Ishikawa (cell line): ENCODE data around the gene SCAPER.
A peak's percentile ranks its signal among the peaks of the same experiment; 100 is the strongest.

Experiments used
- CEBPB ChIP-seq: IDR thresholded peaks from 2 replicates; pipeline ENCODE4 v1.6.1; 2012
- CREB1 ChIP-seq: IDR thresholded peaks from 2 replicates; pipeline ENCODE4 v1.6.1; 2012; ENCODE audit warnings: low read depth
- EGR1 ChIP-seq: IDR thresholded peaks from 2 replicates; pipeline ENCODE4 v1.6.1; 2012
- EP300 ChIP-seq: IDR thresholded peaks from 2 replicates; pipeline ENCODE4 v1.6.1; 2012; ENCODE audit warnings: borderline replicate concordance
- FOXM1 ChIP-seq: IDR thresholded peaks from 2 replicates; pipeline ENCODE4 v1.6.1; 2012; ENCODE audit warnings: low read depth, borderline replicate concordance
- NFIC ChIP-seq: IDR thresholded peaks from 2 replicates; pipeline ENCODE4 v1.6.1; 2012
- RAD21 ChIP-seq: IDR thresholded peaks from 2 replicates; pipeline ENCODE4 v1.6.1; 2012; ENCODE audit warnings: low read depth
- TAF1 ChIP-seq: IDR thresholded peaks from 2 replicates; pipeline ENCODE4 v1.6.1; 2012; ENCODE audit warnings: low read depth, mild to moderate bottlenecking
- TCF12 ChIP-seq: IDR thresholded peaks from 2 replicates; pipeline ENCODE4 v1.6.1; 2012; ENCODE audit warnings: low read depth
- TEAD4 ChIP-seq: IDR thresholded peaks from 2 replicates; pipeline ENCODE4 v1.6.1; 2012
- YY1 ChIP-seq: IDR thresholded peaks from 2 replicates; pipeline ENCODE4 v1.6.1; 2012; ENCODE audit warnings: low read depth
- ZBTB7A ChIP-seq: IDR thresholded peaks from 2 replicates; pipeline ENCODE4 v1.6.1; 2012; ENCODE audit warnings: low read depth
- TF ChIP-seq, protein P1 (sequence below): IDR thresholded peaks from 2 replicates; pipeline ENCODE4 v1.6.1; 2012; ENCODE audit warnings: low read depth, mild to moderate bottlenecking
- TF ChIP-seq, protein P2 (sequence below): IDR thresholded peaks from 2 replicates; pipeline ENCODE4 v1.6.1; 2012
- TF ChIP-seq, protein P3 (sequence below): IDR thresholded peaks from 2 replicates; pipeline ENCODE4 v1.6.1; 2012

Gene SCAPER

DNA sequence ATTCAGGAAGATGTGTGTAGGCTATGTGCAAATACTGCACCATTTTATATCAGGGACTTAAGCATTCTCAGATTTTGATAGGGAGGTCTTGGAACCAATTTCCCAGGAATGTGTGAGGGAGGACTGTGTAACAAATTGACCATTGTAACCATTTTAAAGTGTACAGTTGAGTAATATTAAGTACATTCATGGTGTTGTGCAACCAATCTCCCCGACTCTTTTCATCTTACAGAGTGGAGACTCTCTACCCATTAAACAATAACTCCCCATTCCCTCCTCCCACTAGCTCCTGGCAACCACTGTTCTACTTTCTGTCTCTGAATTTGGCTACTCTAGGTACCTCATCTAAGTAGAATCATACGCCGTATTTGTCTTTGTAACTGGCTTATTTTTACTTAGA lies 31.5 kb upstream of the SCAPER start:
- TF ChIP-seq EGR1 (no peak), CEBPB (peak; percentile 47; the same call in 1 of the 2 replicates)

DNA sequence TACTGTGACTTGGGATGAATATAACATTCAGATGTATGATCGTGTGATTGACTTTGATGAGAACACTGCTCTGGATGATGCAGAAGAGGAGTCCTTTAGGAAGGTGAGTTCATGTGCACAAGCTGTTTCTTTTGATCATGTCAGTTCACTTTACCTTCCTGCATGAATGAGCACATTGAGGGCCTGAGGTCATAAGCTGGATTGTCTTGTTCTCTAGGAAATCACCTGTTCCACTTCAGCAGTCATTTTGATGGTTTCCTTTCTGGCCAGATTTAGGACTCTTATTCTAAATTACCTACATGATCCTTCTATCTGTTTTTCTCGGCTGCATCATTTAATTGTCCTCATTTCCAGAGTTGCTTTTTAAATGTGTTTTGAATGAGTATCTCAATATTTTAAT lies 30.5 kb upstream of the SCAPER start:
- TF ChIP-seq RAD21 (no peak), YY1 (no peak), CREB1 (no peak), NFIC (no peak), ZBTB7A (no peak), TAF1 (no peak), TEAD4 (no peak)
- TF ChIP-seq, protein P1, sequence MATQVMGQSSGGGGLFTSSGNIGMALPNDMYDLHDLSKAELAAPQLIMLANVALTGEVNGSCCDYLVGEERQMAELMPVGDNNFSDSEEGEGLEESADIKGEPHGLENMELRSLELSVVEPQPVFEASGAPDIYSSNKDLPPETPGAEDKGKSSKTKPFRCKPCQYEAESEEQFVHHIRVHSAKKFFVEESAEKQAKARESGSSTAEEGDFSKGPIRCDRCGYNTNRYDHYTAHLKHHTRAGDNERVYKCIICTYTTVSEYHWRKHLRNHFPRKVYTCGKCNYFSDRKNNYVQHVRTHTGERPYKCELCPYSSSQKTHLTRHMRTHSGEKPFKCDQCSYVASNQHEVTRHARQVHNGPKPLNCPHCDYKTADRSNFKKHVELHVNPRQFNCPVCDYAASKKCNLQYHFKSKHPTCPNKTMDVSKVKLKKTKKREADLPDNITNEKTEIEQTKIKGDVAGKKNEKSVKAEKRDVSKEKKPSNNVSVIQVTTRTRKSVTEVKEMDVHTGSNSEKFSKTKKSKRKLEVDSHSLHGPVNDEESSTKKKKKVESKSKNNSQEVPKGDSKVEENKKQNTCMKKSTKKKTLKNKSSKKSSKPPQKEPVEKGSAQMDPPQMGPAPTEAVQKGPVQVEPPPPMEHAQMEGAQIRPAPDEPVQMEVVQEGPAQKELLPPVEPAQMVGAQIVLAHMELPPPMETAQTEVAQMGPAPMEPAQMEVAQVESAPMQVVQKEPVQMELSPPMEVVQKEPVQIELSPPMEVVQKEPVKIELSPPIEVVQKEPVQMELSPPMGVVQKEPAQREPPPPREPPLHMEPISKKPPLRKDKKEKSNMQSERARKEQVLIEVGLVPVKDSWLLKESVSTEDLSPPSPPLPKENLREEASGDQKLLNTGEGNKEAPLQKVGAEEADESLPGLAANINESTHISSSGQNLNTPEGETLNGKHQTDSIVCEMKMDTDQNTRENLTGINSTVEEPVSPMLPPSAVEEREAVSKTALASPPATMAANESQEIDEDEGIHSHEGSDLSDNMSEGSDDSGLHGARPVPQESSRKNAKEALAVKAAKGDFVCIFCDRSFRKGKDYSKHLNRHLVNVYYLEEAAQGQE, result no peak
- TF ChIP-seq, protein P2, sequence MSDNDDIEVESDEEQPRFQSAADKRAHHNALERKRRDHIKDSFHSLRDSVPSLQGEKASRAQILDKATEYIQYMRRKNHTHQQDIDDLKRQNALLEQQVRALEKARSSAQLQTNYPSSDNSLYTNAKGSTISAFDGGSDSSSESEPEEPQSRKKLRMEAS, result no peak

DNA sequence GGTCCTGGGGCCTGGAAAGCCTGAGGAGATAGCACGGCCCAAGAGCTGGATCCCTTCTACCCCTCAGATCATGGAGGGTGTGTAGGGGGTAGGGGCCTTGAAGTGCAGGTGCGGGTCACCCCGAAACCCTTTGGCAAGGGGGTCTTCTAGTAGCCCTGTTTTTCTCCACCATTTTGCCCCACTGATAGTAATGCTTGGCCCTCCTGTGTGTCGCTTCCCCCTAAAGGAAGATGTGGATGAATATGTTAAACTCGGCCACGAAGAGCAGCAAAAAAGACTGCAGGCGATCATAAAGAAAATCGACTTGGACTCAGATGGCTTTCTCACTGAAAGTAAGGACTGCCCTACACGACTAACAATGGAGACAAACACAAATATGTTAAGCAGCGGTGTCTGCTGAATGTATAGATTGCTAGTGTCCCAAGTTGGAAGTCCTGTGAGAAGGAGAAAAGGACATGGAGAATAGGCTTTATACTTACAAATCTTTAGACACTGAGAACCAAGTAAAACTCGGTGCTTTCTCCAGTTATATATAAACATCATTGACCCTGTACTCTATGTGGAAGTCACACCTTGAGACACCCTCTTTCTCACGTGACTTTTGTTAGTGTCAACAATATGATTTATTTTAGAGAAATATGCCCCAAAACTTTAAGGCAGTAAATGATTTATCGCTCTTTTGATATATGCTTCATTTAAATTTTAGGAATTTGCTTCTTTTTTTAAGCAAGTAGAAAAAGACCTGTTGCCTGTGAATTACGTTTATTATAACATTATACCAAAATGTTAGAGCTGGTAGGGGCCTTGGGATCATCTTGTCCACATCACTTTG lies 27.2 kb upstream of the SCAPER start:
- no peak for TF ChIP-seq RAD21
- no peak for TF ChIP-seq TCF12
- TF ChIP-seq TEAD4, result no peak
- TF ChIP-seq, protein P1, result no peak
- no peak for TF ChIP-seq YY1
- TF ChIP-seq NFIC, result no peak
- no peak for TF ChIP-seq EGR1
- TF ChIP-seq ZBTB7A, result no peak
- TF ChIP-seq, protein P2, result no peak

DNA sequence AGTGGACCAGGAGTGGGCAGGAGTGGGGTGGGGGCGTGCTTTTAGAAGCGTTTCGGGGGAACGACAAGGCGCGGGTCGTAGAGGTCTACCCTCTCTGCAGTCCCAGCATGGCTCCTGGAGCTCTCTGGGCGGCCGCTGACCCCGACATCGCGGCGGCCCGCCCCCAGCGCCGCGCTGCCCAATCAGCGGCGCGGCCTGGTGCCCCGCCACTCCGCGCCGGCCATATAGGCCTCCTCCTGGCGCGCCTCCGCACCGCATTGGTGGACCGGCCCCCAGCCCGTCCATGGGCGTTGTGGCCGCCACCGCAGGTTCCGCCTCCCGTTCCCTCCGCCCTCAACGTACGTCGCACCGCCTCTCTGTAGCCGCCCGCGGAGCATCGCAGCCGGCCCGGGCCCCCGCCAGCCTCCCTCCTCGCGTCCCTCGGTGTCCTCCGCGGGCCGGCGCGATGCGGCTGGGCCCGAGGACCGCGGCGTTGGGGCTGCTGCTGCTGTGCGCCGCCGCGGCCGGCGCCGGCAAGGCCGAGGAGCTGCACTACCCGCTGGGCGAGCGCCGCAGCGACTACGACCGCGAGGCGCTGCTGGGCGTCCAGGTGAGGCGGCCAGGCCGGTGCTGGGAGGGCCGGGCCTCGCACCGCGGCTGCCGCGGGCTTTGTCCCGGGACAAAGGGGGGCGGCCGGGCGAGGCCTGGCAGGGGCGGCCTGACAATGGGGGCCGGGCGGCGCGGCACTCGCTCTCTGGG lies 26.4 kb upstream of the SCAPER start, which contains the start of gene RCN2:
RCN2 (plus strand) TSS at position 353 of the 738 bp plus-strand sequence; CDS start at position 446, 93 bp downstream.
- TF ChIP-seq, protein P3, sequence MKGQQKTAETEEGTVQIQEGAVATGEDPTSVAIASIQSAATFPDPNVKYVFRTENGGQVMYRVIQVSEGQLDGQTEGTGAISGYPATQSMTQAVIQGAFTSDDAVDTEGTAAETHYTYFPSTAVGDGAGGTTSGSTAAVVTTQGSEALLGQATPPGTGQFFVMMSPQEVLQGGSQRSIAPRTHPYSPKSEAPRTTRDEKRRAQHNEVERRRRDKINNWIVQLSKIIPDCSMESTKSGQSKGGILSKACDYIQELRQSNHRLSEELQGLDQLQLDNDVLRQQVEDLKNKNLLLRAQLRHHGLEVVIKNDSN, result no peak
- TF ChIP-seq, protein P1, result no peak
- peak; percentile 47 for TF ChIP-seq TCF12
- no peak for TF ChIP-seq ZBTB7A
- TF ChIP-seq, protein P2, result peak; percentile 70; the same call in 1 of the 2 replicates
- TF ChIP-seq CEBPB, result no peak
- TF ChIP-seq YY1, result peak; percentile 76
- TF ChIP-seq NFIC, result no peak
- peak; percentile 79 for TF ChIP-seq TAF1
- no peak for TF ChIP-seq EP300
- no peak for TF ChIP-seq TEAD4
- TF ChIP-seq FOXM1, result no peak
- TF ChIP-seq RAD21, result no peak
- TF ChIP-seq CREB1, result no peak
- TF ChIP-seq EGR1, result no peak; the same call in 1 of the 2 replicates
